PFSK-1 (cell line): Measurements from ENCODE around the gene GOLGB1.

ENCODE experiments used
- FOXP2 ChIP-seq: optimal IDR thresholded peaks from 2 replicates; pipeline ENCODE3; 2011; ENCODE audit warnings: borderline replicate concordance, control low read depth, inconsistent platforms; ENCODE audit not compliant: insufficient read depth; ENCODE audit errors: extremely low read length, extremely low read depth
- POLR2AphosphoS5 ChIP-seq: IDR thresholded peaks from 2 replicates; pipeline ENCODE4 v1.6.1; 2012; ENCODE audit warnings: low read depth, mild to moderate bottlenecking, control low read depth, low read length, moderate library complexity
- REST ChIP-seq, 2 experiments: IDR thresholded peaks; 2 replicates each; pipeline versions ENCODE4 v1.6.1 to v1.8.0; 2011 to 2012; ENCODE audit warnings: low read depth in 2 of 2, low read length in 2 of 2, control low read depth in 1 of 2, inconsistent platforms in 1 of 2, mild to moderate bottlenecking in 1 of 2, moderate library complexity in 1 of 2; ENCODE audit not compliant: insufficient read depth in 1 of 2
- SIN3A ChIP-seq: IDR thresholded peaks from 2 replicates; pipeline ENCODE4 v1.6.1; 2012; ENCODE audit warnings: mild to moderate bottlenecking, low read length, moderate library complexity, borderline replicate concordance; ENCODE audit not compliant: insufficient read depth
- TAF1 ChIP-seq: IDR thresholded peaks from 2 replicates; pipeline ENCODE4 v1.6.1; 2012; ENCODE audit warnings: low read length, control low read depth, borderline replicate concordance; ENCODE audit not compliant: insufficient read depth

Gene GOLGB1

DNA sequence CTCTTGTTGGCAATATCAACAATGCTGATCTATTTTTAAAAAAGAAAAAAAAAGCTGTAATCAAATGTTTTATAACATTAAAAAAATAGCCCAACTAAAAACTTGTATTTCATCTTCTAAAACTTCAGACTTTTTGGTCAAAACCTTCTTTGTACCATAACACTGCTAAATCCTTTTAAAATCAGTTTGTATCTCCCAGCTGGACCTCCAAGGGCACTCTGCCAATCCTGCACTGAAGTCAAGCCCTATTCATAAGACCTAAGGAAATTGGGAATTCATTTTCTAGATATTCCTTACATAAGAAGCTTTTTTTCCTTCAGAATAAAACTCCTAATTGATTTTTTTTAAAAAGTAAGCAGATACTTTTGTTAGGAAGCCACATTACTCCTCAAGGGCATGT, 50.6 kb downstream of the GOLGB1 start:
- TF ChIP-seq FOXP2 (no peak), TAF1 (no peak), REST (IDR thresholded peaks at IDR 0.05; ENCODE audit: insufficient read depth in 1 of 2, low read depth in 2 of 2, low read length in 2 of 2) (no peak)

DNA sequence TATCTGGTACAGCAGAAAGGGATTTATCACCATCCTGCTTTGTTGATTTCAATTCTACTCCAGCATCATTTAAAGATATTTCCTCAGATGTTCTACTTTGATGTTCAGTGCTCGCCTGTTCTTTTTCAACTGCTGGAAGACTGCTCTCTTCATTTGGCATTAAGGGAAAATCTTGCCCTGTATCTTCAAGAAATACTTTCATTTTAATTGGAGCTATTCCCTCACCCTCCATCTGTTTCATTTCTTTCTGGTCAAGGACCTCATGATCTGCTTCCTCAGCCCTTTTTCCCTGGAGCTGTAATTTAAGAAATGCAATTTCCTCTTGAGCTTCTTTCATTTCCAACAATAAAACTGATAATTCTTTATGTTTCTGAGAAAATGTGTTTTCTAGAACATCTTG, 51.1 kb downstream of the GOLGB1 start:
- no peak for TF ChIP-seq TAF1
- no peak for TF ChIP-seq POLR2AphosphoS5

DNA sequence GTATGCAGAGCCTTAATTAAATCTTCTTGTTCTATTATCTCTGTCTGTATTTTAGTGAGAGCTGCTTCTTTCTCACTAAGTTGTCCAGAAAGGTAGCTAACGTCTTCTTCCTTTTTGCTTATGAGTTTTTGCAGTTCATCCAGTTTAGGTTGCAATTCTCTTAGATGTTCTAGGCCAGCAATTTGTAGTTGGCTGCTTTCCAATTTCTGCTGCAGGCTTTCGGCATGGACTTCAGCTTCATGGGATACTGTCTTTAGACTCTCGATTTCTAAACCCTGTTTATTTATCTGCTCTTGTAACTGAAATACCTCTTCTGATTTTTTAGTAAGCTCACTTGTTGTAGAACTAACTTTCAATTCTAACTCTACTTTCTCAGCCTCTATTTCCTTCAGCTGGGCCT, 53.4 kb downstream of the GOLGB1 start:
- TF ChIP-seq TAF1 (no peak), POLR2AphosphoS5 (no peak), SIN3A (no peak), REST (IDR thresholded peaks at IDR 0.05; ENCODE audit: insufficient read depth in 1 of 2, low read depth in 2 of 2, low read length in 2 of 2) (no peak)

DNA sequence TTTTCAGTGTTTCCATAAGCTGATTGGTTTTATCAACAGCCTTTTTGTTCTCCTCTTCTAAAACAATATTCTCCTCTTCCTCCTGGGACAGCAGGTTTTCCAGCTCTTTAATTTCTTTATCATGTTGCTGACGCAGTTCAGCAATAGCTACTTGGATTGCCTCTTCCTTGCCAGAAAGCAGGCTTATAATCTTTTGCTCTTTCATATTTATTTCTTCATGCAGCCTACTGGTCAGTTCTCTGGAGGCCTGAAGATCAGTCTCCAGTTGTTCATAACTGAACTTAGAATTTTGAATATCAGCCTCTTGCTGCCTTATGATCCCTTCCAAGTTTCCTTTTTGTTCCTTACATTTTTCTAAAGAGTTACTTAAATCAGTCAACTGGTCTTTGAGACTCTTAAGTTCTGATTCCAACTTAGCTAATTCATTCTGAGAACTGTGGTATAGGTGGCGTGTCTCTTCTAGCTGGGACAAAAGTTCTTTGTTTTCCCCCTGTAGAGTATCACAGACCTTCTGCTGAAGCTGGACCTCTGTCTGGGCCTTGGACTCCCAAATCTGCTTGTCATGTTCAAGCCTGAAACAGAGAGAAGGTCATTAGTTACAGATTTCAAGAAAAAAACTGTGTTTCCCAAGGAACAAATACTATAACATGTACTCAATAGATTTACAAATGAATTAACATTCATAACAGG, 57.4 kb downstream of the GOLGB1 start:
- TF ChIP-seq POLR2AphosphoS5 (no peak), FOXP2 (no peak), SIN3A (no peak)

DNA sequence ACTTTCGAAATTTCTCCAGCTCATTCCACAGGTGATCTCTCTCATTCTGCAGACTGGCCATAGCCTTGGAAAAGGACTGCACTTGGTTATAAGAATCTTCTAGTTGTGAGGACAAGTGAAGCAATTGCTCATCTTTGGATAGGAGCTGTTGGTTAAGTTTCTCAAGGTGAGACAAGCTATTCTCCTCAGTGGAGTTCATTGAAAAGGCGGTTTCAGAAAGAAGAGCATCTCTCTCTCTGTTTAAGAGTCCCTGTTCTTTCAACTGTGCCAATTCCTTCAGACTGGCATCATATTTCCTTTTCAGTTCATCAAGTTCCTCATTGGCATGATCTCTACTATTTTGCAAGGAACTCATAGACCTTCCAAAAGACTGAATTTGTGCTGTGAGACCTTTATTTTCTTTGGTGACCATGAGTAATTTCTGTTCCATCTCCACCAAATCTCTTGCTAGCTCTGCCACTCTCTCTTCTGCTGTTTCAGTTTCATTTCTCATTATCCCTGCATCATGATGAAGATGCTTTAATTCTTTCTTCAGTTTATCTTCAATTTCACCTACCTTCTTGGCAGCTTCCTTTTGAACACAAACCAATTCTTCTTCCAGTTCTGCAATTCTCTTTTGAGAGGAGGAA, 58.6 kb downstream of the GOLGB1 start:
- no peak for TF ChIP-seq REST (IDR thresholded peaks at IDR 0.05; ENCODE audit: insufficient read depth in 1 of 2, low read depth in 2 of 2, low read length in 2 of 2)
- TF ChIP-seq POLR2AphosphoS5: no peak
- no peak for TF ChIP-seq FOXP2
- no peak for TF ChIP-seq TAF1
- TF ChIP-seq SIN3A: no peak

DNA sequence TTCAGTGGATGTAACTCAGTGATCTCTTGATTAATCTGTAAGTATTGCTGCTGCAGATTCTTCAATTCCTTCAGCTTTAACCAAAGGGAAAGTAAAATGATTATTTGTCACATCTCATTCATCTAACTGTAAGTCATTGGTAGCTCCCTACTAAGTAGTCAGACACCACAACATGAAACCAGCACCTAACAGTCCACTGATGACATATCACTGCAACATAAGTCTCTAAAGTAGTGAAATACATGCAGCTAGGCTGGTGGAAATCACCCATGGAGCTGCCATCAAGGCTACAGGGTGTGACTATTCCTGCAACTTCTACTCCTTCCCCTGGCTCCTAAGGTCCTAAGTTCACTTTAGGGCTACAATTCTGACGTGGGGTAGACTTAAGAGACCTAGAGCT, 67.7 kb downstream of the GOLGB1 start:
- no peak for TF ChIP-seq SIN3A
- no peak for TF ChIP-seq POLR2AphosphoS5
- no peak for TF ChIP-seq TAF1
- no peak for TF ChIP-seq REST (IDR thresholded peaks at IDR 0.05; ENCODE audit: insufficient read depth in 1 of 2, low read depth in 2 of 2, low read length in 2 of 2)
- no peak for TF ChIP-seq FOXP2
